HL-60 (cell line): ENCODE measurements around the gene RAPGEF2.

Experiments
- DNase-seq, 2 experiments: peaks; one replicate each; pipeline ENCODE4 v3.0.0-alpha.2; 2010 to 2020; ENCODE audit warnings: low read depth in 1 of 2, low spot score in 1 of 2
- H3K27ac ChIP-seq: fragments of 250-450 bp; sonication (Bioruptor Pico); replicated peaks from 2 replicates; pipeline ENCODE4 v1.5.1; 2020; ENCODE audit warnings: mild to moderate bottlenecking, moderate library complexity
- H3K27me3 ChIP-seq: fragments of 250-450 bp; sonication (Bioruptor Pico); 2 replicates; pipeline ENCODE4 v1.5.1; 2021; ENCODE audit warnings: mild to moderate bottlenecking, moderate library complexity; ENCODE audit not compliant: insufficient read depth, poor library complexity, severe bottlenecking
- H3K4me3 ChIP-seq: replicated peaks from 2 replicates; pipeline ENCODE4 v1.5.1; 2011; ENCODE audit warnings: mild to moderate bottlenecking, control low read depth, low read length; ENCODE audit not compliant: insufficient read depth
- GABPA ChIP-seq: IDR thresholded peaks from 2 replicates; pipeline ENCODE4 v1.6.1; 2012; ENCODE audit warnings: low read depth
- POLR2AphosphoS5 ChIP-seq: IDR thresholded peaks from 2 replicates; pipeline ENCODE4 v1.6.1; 2012; ENCODE audit warnings: low read depth
- SPI1 ChIP-seq: IDR thresholded peaks from 2 replicates; pipeline ENCODE4 v1.6.1; 2012; ENCODE audit warnings: low read depth, mild to moderate bottlenecking, borderline replicate concordance
- TF ChIP-seq, protein P1 (sequence below): IDR thresholded peaks from one replicate; pipeline ENCODE4 v1.5.1; 2011; ENCODE audit warnings: low read length, control low read depth, inconsistent platforms; ENCODE audit not compliant: insufficient read depth
- TF ChIP-seq, protein P2 (sequence below): IDR thresholded peaks from 2 replicates; pipeline ENCODE4 v1.6.1; 2012; ENCODE audit warnings: low read depth; ENCODE audit not compliant: insufficient replicate concordance

RAPGEF2 gene

DNA sequence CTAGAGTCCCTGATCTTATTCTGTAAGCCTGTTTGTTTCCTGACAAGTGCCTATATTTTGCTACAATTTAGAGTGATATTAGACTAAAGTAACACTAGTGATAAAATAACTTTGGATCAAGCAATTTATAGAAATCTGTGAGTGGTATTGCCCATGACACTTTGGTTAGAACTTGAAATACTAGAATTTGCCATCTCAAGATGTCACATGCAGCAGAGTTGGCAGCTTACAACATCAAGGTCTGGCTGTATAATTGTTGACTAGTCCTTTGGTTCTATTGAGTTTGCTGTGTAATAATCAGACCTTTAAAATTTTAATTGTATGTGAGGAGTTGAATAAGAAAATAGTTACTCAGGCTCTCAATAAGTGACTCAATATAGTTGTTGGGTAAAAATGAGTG, 167.1 kb downstream of the RAPGEF2 start:
- no peak overlapping the region for H3K4me3 ChIP-seq
- no peaks in the 10 kb centered on the region for H3K27me3 ChIP-seq
- no peak for DNase-seq
- TF ChIP-seq, protein P1, sequence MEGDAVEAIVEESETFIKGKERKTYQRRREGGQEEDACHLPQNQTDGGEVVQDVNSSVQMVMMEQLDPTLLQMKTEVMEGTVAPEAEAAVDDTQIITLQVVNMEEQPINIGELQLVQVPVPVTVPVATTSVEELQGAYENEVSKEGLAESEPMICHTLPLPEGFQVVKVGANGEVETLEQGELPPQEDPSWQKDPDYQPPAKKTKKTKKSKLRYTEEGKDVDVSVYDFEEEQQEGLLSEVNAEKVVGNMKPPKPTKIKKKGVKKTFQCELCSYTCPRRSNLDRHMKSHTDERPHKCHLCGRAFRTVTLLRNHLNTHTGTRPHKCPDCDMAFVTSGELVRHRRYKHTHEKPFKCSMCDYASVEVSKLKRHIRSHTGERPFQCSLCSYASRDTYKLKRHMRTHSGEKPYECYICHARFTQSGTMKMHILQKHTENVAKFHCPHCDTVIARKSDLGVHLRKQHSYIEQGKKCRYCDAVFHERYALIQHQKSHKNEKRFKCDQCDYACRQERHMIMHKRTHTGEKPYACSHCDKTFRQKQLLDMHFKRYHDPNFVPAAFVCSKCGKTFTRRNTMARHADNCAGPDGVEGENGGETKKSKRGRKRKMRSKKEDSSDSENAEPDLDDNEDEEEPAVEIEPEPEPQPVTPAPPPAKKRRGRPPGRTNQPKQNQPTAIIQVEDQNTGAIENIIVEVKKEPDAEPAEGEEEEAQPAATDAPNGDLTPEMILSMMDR = no peak
- TF ChIP-seq POLR2AphosphoS5 (no peak), GABPA (no peak), SPI1 (no peak)
- TF ChIP-seq, protein P2, sequence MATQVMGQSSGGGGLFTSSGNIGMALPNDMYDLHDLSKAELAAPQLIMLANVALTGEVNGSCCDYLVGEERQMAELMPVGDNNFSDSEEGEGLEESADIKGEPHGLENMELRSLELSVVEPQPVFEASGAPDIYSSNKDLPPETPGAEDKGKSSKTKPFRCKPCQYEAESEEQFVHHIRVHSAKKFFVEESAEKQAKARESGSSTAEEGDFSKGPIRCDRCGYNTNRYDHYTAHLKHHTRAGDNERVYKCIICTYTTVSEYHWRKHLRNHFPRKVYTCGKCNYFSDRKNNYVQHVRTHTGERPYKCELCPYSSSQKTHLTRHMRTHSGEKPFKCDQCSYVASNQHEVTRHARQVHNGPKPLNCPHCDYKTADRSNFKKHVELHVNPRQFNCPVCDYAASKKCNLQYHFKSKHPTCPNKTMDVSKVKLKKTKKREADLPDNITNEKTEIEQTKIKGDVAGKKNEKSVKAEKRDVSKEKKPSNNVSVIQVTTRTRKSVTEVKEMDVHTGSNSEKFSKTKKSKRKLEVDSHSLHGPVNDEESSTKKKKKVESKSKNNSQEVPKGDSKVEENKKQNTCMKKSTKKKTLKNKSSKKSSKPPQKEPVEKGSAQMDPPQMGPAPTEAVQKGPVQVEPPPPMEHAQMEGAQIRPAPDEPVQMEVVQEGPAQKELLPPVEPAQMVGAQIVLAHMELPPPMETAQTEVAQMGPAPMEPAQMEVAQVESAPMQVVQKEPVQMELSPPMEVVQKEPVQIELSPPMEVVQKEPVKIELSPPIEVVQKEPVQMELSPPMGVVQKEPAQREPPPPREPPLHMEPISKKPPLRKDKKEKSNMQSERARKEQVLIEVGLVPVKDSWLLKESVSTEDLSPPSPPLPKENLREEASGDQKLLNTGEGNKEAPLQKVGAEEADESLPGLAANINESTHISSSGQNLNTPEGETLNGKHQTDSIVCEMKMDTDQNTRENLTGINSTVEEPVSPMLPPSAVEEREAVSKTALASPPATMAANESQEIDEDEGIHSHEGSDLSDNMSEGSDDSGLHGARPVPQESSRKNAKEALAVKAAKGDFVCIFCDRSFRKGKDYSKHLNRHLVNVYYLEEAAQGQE = no peak
- no peak overlapping the region for H3K27ac ChIP-seq

GRCh38 chr4:159271856-159272255, 169.0 kb downstream of the RAPGEF2 start:
- no peak for TF ChIP-seq GABPA
- TF ChIP-seq, protein P2 = no peak
- TF ChIP-seq SPI1 = peak; percentile 30; the same call in 1 of the 2 replicates
- Histone ChIP-seq H3K4me3 (no peak overlapping the region), H3K27me3 (no peaks in the 10 kb centered on the region), H3K27ac (no peak overlapping the region)
- DNase-seq = peak in 1 of 2 experiments; percentile 24

GRCh38 chr4:159272273-159273140, 169.6 kb downstream of the RAPGEF2 start:
- DNase-seq = no peak
- Histone ChIP-seq H3K27ac (no peak overlapping the region), H3K27me3 (no peaks in the 10 kb centered on the region), H3K4me3 (no peak overlapping the region)
- TF ChIP-seq, protein P1 = no peak
- no peak for TF ChIP-seq GABPA
- TF ChIP-seq, protein P2 = no peak
- no peak for TF ChIP-seq POLR2AphosphoS5
- TF ChIP-seq SPI1 = no peak
